Activated CD4-positive, alpha-beta T cell treated with anti-CD3 and anti-CD28 coated beads for 48 hours (primary cell): ENCODE measurements around the gene BRINP3.
"Not testable (repeated sequence)": the region's sequence is repeated elsewhere in the genome, so short reads cannot be mapped to it uniquely, and the experiment has no call there.

ENCODE experiments used
- DNase-seq: peaks from one replicate; pipeline ENCODE4 v3.0.0-alpha.2; 2020

Gene BRINP3

DNA sequence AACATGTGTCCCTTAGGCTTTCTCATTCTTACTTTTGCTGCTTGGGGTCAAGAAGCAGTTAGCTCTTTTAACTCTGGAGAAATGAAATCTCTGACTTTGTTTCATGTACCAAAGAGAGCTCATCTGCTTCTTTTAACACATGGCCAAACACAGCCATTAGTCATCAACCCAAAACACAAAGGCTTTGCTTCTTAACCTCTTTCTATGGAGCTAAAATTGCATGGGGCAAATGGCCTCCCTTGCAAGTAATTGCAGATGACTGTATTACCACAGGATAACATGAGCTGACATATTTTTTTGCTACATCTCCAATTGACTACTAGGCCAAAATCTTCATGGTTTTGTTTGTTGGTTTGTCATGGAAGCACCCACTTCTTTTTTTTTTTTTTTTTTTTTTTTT is 300.9 kb downstream of the BRINP3 start:
- no peak for DNase-seq

DNA sequence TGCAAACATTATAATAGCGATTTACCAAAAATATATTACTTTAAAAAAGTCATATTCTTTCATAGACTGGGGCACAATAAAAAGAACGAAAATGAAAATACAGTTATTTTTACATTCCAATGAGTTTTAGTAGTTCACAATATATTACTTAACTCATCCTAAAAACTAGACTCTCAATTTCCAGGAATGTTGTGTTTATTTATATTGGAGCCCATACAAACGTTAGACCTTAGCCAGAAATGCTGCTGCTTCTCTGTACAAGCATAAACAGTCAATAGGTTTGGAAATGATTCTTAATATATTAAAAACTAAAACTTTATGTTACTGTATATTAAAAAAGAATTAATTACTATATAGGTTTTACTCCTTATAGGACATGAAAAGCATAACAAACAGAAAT is 302.3 kb downstream of the BRINP3 start:
- no peak for DNase-seq

DNA sequence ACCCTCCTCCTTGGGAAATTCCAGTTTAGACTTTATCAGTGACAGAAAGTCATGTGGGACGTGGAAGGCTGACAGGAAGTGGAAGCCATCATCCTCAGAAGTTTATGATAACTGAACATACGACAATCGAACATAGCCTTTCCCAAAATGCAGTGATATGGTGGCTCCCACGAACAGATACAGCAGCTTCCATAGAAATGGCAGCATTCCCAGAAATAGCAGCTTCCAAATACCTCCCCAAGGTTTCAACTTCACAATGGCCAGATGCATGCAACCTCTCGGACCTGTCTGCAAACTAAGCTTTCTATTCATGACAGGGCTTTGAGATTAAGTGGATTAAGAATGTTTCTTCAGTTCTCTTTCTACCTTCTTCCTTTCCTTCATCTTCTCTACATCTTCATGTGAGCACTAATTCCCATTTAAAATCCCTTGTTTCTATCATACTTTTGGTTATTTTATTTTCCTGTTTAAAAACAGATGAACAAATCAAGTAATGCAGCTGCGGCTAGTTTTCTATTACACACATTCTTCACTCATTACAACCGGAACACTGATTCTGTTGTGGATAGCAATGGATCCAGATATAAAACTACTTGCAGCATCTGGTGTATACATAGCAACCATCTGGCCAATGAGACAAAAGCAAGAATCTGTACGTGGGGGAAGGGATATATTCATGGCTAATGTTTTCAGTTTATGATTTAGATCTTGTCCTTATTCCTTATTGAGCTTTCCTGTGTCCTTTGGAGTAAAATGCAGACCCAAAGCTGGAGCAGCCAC is 304.8 kb downstream of the BRINP3 start:
- no peak for DNase-seq

DNA sequence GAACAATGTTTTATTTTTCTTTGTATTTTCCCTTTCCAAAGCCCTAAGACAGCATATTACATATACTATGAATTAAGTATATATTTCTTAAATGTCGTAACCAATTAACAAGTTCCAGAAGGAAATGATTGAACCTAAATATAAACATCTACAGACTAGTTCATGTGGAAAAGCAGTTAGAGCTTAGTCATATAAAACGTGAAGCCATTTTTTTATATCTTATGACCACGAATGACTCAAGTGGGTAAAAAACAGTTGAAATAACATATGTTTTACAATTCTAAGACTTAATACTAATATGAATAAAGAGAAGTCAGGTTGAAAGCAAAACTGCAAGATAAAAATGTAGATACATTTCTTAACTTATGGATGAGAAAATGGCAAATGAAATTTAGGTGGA is 307.3 kb downstream of the BRINP3 start:
- no peak for DNase-seq

DNA sequence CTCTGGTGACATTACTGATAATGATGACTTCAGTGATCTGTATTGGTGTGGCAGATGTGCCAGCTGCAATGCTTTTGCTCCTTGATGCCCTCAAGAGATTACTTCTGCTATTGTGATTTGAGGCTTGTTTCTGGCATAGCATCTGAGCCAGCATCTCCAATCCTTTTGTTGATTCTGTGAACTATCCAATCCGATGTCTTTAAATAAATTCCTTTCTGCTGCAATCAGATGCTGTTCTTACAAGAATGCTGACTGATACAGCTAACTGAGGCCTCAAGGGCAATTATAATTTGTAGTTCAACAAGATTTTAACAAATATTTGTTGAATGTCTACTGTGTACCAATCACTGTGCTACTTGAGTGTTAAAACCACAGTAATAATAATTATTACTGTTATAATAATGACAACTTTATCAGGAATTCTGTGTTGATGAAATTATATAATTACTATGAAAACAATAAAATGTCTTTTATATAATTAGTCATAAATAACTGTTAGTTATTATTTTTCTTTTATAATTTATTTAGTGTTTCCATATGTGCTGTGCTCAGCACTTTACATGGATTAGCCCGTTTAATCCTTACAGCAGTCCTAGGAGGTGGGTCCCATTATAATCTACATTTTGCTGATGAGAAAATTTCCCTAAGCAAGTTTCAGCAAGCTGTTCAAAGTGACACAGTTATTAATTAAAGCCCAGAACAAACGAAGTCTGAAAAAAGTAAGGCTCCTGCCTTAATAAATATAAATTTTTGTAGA is 308.2 kb downstream of the BRINP3 start:
- DNase-seq: no peak

DNA sequence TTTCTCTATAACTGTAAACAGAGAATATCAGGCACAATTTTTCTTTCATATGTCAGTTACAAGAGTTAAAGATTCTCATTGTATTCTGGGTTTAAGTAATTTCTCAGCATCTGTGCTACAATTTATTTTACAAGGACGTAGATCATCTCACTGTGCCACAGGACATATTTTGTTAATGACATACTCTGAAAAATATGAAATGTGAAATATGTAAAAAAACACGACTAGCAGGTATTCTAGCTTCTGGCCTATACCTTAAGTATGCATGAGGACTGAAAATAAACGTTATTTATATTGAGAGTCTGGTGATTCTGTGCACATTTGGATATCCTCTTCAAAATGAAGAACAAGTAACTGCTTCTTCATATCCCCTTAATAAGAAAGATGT is 308.8 kb downstream of the BRINP3 start:
- DNase-seq: no peak

DNA sequence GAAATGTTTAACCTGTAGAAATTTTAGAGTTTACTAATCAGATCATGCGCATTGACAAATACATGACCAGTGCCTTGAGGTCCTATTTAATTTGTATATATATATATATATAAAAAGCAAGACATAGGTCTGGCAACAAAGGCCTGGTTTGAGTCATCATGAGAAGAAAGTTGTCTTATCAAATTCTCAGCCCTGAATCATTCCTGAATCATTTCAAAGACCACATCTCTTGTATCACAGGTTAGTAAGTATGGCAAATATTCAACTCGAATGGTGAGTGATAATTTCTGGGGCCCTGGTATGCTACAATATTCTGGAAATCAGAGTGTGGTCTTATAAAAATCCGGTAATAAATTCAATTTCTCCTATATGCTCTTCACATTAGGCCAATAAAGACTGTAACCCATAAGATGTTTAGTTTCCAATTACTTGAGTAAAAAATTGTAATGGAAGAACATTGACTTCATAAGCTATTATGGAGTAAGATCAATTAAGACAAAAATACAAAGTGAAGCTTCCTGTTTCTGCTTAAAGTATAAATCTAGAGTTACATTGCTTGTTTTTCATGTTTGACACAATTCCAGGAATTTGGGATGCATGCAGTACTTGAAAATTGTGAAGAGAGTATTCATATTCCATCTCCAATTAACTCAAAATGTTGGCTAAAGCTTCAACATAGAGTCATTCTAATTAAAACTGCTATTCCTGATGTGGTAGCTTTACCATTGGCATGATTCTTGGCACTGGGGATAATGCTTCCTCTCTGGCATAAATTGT is 309.4 kb downstream of the BRINP3 start:
- no peak for DNase-seq

DNA sequence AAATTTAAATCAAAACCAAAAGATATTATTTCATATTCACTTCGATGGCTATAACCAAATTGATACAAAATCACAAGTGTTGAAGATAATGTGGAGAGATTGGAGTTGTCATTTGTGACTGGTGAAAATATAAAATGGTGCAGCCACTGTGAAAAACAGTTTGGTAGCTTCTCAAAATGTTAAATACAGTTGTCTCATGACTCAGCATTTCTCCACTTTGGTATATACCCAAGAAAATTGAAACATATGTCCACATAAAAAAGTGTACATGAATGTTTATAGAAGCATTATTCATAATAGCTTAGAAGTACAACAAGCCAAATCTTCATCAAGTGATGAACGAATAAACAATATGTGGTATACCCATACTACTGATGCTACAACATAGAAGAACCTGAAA is 318.5 kb downstream of the BRINP3 start:
- no peak for DNase-seq

DNA sequence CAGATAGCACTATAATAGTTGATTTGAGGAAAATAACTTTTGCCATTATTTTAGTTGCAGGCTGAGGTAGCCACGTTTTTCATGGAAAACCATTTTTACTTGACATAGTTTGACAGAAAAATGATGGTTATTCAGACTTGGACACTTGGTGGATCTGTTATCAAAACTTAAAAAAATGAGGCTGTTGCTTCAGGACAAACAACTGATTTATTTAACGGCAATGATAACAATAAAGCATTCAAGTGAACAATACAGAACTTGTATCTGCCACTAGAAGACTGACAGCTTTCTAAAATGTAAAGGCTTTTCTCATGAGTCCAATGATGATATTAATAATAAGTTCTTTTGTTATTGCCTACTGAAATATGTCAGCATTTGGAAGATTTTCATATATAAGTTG is 322.9 kb downstream of the BRINP3 start:
- no peak for DNase-seq

DNA sequence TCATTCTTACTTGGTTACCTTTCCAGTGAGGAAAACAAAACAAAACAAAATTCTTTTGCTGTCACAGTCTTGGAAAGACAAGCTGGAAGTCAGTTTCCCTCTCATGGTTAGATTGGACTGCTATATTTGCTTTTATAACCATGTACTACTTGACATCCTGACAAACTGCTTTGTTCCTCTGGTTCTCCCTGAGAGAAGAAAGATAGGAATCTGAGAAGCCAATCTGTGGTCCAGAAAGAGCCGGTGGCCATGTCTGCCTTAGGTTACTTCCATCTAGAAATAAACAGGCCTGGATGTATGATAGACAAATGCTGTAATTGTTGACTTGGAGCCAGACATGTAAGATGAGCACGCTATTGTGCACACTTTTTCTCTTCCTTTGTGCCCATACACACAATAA is 330.0 kb downstream of the BRINP3 start:
- no peak for DNase-seq

DNA sequence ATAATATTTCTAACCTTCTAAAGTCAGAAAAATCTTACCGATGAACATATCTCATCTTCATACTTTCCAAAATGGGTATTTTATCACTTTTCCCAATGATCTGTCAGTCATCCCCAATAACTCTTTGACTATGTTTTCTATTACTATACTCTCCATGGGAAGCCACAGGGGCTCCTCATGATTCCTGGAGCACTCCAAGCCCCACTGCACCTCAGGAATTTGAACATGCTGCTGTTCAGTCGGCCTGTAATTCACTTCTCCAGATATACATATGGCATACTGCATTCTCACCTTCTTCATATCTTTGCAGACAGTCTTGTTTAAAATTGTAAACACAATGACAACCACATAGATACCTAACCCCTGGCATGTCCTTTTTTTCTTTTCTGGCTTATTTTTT is 333.0 kb downstream of the BRINP3 start:
- no peak for DNase-seq

DNA sequence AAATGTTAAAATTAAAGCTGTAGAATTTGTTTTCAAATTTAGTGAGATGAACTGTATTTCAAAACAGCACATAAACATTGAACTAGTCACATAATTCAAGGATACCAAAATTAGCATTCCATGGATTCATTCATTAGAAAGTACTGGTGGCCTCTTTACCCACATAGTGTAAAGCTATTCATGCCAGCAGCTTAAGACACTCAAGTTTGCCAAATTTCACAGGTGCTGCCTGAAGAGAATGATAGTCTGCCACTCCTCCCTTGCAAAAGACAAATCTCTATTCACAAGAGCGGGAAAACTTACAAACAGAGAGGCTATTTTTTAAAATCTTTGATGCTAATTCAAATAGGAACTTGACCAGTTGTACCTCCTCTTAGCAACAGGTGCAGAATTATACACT is 337.0 kb downstream of the BRINP3 start:
- DNase-seq: no peak

DNA sequence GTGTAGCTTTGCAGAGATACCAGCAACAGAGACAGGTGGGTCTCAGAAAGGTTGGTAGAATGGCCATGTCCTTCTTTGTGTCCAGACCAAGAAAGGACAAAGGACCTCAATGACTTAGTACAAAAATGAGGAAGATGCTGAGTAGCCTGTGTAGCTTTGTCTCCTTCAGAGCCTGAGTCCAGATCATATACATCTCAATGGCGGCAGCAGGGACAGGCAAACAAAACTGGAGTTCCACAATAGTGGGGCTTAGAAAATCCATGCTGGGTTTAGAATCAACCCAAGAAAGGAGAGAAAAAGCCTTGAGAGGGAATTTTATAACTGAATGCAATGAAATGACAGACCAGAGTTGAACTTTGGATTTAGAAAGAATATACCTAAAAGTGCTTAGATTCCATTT is 339.0 kb downstream of the BRINP3 start:
- no peak for DNase-seq

DNA sequence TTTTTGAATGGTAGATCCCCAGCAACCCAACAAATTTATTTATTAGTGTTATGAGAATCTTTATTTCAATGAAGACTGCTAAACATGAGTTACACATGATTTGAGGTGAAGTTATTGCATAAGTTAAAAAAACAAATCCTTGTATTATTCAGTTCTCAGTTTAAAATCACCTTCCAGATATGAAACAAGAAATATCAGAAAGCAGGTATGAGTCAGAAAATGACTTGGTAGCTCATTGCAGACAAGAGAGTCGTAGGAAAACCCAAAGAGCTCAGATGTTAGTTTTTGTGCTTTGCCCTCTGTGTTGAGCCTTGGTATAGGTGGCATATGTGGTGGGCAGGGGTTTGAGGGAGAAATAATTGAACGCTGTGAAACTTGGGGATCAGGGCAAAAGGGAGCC is 339.4 kb downstream of the BRINP3 start:
- no peak for DNase-seq

DNA sequence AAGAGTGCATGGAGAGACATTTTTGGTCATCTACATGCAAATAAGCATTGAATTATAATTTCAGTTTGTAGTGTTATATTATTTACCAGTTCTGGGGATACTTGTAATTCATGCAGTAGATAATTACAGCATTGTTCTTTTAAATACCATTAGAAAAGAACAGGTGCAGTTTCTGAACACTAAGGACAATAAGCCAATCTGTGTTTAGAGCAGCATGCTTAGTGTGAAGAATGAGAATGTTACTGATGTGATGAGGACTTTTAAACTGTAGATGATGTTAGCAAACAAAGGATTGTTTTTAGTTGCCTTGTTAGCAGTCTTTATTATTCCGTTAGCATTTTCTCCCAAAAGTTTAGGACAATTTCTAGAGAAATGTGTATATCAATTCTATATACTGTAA is 348.3 kb downstream of the BRINP3 start:
- no peak for DNase-seq

DNA sequence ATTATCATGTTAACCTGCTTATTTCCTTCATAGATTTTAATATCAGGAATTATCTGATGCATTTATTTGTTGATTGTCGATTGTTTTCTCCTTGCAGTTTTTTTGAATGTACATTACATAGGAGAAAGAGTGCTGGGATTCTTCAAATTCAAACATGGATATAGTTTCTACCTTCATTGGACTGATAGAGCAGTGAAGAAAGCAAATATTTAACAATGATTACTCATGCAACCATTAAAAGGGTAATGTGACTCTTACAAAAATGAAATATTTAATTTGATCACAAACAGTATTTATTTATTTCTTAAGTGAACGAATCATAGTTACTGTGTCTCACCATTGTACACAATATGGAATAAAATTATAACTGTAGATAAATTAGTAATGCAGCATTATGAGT is 350.9 kb downstream of the BRINP3 start:
- DNase-seq: no peak

DNA sequence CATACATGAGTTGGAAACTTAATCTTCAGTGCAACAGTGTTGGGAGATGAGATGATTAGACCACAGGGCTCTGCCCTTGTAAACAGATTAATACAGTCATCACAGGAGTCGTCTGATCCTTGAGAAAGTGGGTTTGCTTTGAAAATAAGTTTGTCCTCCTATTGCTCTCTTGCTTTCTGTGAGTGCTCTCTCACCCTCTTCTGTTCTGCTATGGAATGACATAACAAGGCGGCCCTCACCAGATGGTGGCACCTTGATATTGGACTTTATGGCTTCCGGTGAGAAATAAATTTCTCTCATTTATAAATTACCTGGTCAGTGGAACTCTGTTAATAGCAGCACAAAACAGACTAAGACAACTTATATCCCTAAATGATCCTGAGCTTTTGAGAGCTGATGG is 353.6 kb downstream of the BRINP3 start:
- no peak for DNase-seq

DNA sequence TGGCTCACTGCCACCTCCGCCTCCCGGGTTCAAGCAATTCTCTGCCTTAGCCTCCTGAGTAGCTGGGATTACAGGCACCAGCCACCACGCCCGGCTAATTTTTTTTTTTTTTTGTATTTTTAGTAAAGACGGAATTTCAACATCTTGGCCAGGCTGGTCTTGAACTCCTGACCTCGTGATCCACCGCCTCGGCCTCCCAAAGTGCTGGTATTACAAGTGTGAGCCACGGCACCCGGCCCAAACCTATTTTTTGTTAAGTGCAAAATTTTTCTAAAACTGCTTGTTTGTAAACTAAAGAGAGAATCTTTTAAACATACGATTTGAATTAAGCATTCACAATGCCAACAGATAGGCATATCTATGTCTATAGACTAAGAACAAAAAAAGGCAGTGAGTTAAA is 357.1 kb downstream of the BRINP3 start:
- not testable (repeated sequence) for DNase-seq

DNA sequence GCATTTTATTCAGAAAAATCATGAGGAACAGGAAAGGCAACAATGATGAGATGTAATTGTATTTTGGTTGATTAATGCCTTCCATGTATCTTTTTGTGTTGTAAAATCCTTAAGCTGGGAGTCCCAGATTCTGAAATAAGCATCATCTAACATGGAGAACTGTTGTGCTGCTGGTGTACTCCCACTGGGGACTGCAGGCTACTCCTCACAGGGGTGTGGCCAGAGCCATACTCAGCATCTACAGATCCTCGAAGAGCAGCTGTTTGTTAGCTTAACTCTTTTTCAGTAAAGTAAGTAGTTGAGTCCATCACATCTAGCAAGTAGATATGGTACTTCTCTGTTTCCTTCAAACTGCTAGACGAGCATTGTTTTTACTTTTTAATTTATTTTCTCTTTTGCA is 358.0 kb downstream of the BRINP3 start:
- DNase-seq: no peak

DNA sequence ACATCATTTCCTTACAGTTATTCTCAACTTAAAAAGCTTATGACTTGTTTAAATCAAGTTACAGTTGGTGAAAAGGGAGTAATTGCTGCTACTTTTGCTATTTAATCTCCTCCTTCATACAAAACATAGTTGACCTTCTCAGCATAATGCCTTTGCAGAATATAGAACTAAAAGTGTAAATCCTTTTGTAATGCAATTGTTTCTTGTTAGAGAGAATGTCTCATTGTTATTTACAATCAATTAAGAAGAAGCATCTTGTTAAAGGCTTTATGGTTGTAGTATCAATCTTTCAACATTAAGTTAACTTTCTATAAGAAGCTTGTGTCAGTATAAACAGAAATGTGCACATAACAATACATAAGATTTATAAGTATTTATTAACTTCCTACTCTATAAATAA is 360.7 kb downstream of the BRINP3 start:
- DNase-seq: no peak

DNA sequence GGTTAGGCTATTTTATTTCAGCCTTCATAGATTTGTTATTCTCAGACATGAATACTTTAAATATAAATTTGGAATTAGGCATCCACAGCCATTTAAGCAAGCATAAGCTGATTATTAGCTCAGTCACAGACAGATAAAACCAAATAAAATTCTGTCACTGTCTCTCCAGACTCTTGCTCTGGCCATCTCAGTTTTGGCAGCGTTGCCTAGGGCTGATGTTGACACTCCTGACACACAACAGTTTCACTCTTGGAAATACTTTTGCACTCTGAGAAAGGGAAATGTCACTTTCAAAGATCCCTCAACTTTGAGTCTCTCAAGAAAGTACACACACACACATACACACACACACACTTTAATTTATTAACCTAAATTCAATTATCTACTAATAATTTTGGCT is 372.7 kb downstream of the BRINP3 start:
- no peak for DNase-seq

DNA sequence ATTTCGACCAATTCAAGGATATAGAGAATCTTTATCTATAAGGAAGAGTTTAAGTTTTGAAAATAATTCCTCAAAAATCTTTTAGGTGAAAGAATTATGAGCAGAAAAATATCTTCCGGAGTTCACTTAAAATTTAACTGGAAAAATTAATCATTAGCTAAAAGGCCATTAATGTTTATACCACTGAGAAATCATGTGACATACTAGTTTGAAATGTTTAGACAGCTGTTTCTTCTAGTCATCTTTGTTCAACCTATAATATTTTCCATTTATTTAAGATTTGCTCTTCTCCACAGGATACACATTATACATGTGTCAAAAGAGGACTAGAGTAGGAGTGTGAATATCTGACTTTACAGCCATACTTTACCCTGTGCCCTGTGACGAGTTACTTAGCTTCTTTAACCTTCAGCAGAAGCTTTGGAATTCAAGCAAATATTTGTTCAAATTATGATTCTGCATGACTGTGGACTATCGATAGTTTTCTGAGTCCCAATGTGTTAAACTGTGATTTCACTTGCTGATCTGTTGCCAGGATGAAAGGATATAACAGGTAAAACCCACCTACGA is 374.8 kb downstream of the BRINP3 start:
- DNase-seq: no peak

DNA sequence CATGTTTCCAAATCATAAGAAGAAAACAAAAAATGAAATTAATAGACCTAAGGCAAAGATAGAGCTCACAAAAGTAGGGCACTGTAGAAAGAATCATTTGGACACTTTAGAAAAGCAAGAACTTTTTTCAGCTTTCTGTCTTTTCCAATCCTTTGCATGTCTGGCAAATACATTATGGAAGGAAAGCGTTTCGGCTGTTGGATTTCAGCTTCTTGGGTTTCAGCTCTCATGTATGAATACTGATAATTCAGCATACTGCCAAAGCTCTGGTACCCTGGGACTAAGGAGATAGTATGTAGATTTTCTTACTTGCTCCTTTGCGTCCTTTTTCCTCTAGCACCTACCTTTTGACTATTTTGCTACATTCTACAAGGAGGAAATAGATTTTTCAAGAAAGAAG is 375.9 kb downstream of the BRINP3 start:
- no peak for DNase-seq

DNA sequence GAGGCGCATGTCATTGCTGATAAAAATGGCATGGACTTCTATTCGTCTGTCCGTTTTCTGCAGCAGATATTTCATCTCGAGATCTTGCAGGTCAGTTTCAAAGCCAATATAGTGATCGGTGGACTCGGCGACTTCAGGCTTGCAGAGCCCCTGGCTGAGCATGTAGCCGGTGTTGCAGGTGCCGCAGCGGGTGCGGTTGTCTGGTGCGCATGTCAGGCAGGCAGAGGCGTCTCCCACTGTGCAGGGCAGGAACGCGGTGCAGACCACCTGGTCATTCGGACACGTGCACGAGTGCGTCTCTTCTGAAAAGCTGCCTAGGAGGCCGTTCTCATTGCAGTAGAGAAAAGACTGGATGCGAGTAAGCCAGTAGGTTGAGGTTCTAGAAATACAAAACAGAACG is 378.9 kb downstream of the BRINP3 start:
- no peak for DNase-seq
